ENCODE measurements around the gene HS6ST3.
A peak's percentile ranks its signal among the peaks of the same experiment; 100 is the strongest.

Gene HS6ST3

DNA sequence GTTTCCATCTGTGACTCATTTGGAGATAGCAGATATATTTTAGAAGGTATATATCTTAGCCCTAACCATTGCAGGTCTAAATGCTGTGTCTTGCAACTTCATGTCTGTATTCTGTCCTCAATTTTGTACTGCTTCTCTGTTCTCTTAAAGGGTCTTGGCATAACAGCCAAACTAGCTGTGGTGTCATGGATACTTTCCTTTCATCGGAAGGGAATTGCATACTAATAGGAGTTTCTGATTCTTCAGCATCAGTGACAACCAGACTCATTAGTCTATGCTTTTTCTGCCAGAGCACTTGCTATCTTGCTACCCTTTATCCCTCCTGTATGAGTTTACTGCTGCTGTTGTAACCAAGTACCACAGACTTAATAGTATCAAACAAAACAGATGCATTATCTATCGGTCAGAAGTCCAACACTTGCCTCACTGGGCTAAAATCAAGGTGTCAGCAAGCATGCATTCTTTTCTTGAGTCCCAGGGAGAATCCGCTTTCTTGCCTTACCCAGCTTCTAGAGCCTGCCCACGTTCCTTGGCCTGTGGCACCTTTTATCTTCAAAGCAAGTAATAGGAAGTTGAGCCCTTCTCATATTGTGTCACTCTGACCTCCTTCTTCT, 253.1 kb downstream of the HS6ST3 start:
- no peak for DNase-seq

DNA sequence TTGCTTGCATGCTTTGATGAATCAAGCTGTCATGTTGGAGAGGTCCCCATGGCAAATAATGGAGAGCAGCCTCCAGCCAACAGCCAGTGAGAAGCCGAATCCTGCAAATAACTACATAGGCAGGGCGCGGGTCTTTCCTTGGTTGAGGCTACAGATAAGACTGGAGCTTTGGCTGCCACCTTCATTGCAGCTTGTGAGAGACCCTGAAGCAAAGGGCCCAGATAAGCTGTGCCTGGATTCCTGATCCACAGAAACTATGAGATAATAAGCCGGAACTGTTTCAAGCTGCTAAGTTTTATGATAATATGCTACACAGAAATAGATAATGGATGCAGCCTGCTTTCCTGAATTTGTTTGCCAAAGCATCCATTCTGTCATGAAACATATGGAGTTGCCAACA, 257.0 kb downstream of the HS6ST3 start:
- DNase-seq, result no peak

DNA sequence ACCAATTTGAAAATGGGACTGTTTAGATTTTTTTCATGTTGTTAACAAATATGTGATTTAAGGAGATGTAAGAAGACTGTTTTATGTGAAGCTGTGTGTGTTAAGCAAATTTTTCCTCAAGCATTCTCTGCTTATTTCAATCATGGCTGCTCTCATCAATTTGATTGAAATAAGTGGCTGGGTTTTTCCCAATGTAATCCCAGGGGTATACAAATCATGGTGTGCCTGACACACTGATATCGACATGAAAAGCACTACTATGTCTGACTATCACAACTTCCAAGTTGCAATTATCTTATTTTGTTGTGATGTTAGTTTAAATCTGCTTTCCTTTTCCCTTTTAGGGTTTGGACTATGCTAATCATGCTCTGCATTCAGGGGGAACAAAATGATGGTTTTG, 283.7 kb downstream of the HS6ST3 start:
- no peak for DNase-seq

DNA sequence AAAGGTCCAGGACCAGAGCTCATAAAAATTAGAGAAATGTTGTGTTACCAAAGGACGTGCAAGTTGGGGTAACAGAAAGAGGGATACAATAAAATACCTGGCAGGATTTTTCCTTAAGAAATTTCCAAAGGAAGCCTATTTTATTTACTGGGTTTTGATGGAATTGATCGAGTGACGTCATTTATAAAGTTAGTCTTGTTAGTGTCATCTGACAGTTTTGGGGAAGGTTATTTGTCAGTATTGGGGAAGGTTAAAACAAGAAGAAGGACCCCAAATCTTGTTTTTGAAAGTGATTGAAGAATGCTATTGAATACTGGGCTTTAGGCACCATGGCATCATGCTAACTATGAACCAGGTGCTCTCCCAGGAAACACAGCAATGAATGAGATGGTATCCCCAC, 287.9 kb downstream of the HS6ST3 start:
- no peak for DNase-seq

DNA sequence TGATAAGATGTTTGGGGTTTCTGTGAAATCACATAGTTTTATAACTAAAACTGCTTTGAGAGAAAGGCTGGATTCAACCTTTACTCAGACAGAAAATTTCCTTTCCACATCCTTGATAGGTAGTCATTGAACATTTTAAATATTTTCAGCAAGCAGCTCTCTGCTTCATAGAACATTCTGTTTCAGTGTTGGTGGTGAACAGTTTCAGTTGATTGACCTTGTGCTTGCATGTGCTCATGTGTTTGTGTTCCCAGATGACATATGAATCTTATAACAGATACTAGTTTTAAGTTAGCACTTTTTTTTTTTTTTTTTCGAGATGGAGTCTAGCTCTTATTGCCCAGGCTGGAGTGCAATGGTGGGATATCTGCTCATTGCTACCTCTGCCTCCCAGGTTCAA, 290.1 kb downstream of the HS6ST3 start:
- DNase-seq, result no peak

DNA sequence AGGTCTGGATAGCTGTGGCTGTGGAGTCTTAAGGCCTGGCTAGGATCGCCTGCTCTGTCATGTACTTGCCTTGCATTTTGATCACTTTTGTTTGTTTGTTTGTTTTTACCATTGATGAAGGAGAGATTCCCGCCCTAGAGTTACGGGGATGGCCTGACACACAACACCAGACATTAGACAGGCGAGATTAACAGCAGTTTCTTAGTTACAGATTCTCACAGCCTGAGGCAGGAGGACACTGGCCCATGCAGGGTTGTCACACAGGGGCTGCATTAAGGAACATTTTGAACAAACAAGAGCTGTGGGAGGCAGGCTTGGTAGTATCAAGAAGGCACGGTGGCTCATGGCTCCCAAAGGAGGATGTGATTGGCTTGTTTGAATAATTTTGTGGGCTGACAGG, 291.8 kb downstream of the HS6ST3 start:
- no peak for DNase-seq

DNA sequence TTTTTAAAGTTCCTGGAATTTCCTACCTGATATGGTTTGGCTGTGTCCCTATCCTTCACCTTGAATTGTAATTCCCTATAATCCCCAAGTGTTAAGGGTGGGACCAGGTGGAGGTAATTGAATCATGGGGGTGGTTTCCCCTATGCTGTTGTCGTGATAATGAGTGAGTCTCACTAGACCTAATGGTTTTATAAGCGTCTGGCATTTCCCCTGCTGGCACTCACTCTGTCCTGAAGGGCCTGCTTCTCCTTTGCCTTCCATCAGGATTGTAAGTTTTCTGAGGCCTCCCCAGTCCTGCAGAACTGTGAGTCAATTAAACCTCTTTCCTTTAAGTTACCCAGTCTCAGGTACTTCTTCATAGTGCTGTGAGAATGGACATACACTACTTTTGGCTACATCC, 298.7 kb downstream of the HS6ST3 start:
- DNase-seq, result no peak

DNA sequence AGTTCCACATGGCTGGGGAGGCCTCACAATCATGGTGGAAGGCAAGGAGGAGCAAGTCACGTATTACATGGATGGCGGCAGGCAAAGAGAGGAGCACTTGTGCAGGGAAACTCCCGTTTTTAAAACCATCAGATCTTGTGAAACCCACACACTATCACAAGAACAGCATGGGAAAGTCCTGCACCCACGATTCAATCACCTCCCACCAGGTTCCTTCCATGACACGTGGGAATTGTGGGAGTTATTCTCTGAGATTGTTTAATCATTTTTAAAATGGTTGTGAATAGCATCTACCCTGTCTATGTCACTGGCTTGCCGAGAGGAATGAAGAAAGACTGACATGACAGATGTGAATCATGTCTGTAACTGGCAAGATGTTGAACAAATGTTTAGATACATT, 301.7 kb downstream of the HS6ST3 start:
- no peak for DNase-seq

DNA sequence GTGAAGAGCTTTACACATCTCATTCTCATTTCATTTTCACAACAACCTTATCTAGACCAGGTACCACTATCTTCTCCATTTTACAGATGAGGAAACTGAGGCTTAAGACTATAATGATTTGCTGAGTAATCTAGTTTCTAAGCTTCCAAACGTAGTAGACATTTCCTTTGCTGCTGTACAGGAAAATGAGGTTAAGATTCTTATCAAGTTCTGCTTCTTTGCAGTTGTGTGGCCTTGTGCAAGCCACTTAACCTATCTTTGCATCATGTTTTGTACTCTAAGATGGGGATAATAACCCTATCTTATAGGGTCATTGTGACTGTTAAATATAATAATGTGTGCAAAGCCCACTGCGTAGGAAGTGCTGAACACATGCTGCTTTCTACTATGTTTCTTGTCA, 307.9 kb downstream of the HS6ST3 start:
- DNase-seq, result no peak

DNA sequence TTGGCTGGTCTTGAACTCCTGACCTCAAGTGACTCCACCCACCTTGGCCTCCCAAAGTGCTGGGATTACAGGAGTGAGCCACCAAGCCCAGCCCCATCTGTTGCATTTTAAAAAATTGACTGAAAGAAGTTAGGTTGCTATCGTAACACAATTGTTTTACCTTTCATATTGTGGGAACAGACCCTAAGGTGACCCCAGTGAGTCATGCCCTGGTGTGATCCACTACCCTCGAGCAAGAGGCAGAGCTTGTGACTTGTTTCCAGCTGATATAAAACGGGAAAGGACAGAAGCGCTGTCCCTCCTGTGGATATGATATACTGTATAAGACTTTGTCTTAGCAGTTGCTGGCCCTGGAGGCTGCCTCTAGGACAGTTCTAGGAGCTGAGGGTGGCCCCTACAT, 308.6 kb downstream of the HS6ST3 start:
- no peak for DNase-seq

DNA sequence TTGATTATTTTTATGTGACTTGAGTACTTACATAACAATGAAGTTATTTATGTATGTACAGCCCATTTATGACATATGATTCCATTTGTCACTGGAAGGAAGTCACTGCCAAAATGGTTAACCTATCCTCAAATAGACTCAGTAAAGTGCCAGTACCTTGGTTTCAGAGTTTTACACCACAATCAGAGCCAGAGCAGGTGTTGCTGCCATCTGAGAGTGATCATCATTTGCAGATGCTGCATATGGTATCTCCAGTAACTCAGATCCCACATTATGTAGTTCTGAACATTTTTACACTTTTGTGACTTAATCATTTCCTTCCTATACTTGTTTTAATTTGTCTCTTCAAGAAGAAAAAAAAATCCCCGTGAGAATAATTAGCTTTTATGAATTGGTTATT, 313.3 kb downstream of the HS6ST3 start:
- no peak for DNase-seq

DNA sequence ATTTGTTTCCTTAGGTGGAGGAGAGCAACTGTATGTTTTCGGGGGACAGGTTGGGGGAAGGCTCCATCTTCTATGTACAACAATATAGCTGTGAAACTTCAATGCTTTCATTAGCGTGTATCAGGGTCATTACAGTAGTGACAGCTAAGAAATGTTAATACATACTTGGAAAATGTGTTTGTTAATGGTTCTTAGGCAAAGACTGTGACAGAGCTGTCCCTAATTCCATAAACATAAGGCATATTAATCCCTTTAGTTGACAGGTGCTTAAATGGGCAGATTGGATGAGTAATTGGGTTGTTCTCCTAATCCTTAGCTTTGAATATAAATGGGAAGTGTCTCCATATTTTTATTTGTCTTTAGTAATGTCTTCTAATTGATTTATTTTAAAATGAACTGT, 313.7 kb downstream of the HS6ST3 start:
- no peak for DNase-seq

DNA sequence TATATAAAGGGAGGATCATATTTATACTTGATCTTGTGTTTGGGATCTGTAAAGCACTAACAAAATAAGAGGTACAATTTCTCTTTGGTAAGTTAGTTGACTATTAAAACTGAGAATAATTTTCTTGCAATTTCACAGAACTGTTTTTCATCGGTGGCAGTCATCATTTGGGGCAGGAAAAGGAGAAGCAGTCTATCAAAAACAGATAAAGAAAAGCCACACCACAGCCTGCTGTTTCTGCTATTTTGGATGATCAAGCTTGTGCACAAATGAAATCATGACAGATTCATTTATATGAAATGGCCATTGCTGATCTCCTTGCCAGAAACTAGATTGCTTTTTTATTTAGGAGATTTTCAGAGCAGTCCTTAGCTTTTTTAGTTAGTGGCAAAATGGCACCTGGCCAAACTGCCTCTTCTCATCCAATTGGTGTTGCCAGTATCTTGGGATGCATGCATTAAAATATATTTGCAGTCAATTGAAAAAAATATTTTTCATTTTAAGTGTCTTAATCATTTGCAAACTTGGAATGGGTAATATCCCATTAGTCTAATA, 326.0 kb downstream of the HS6ST3 start:
- DNase-seq, result no peak

DNA sequence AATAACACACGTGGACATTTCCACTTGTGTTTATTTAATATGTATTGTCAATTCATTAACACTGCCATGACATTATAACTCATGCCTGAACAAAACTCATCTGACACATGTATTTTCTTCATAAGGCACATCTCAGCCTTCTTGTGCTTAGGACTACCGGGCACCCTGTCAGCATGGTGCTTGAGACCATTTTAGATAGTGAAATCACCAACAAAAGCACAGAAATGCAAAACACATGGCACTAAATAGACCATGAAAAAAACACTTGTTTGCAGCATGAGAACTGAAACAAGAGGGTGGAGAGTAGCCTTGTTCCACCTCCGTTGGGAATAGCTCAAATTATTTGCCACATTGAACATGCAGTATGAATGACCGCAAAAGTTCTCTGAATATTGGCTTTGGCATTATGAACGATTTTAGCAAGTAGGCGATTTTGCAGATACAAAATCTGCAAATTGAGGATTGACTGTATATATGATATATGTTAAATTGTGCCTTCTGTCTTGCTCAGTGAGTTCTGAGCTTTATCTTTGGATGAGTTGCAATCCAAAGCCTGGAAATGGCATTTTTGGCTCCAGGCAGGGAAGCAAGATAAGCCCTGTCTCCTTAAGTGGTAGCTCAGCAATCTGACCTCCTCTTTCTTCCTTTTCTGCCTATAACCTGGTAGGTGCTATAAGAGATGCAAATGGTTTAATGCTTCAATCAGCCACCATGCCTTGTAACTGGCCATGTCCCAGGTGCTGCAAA, 328.2 kb downstream of the HS6ST3 start:
- DNase-seq, result no peak

DNA sequence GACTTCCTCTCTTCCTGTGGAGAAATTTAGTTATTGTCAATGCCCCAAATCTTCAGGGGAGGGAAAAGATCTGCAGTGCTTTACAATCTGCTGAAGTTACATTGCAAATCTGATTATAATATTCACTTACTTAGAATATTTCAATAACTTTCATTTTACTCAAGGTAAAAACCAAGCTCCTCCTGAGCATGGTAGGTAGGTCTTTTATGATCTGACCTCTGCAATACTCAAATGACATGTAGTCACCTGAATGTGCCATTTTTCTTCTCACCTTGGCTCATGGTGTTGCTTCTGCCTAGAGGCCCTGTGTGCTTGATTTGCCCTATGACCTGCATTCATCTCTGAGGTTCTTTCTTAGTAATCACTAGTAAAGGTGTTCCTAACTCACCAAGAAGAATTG, 331.4 kb downstream of the HS6ST3 start:
- DNase-seq, result no peak

DNA sequence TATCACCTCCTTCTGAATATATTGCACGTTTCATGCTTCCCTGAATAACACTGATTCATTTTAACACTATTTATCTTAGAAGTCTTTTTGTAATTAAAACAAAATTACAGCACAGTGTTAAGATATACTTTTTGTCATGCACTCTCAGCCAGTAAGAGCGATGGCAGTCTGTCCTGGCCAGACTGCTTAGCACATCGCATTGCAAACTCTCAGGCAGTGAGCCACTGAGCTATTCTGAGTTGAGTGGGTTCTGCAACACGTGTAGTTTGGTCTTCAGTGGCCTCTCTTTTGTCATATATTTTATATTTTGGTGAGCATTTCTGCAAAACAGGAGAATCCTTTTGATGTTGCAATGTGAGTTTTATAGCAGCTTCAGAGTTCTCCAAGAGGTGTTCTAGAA, 332.1 kb downstream of the HS6ST3 start:
- DNase-seq, result no peak

DNA sequence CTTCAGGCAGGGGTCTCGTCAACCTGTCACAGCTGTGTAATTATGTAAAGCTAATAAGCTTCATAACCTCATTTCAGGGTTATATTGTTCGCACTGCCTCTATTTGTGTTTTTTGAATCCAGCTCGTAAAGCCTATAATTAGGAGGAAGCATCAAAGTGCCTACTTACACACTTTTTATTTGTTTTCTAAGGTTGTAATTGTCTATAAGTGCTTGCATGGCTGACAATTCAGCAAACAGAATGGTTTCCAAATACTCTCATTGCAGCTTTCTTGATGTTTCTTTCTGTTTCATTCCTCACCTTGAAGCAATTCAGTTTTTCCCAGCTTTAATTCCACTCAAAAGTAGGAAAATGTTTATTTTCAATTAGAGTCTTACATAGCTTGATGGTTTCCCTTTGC, 336.3 kb downstream of the HS6ST3 start:
- peak; percentile 71 for DNase-seq

DNA sequence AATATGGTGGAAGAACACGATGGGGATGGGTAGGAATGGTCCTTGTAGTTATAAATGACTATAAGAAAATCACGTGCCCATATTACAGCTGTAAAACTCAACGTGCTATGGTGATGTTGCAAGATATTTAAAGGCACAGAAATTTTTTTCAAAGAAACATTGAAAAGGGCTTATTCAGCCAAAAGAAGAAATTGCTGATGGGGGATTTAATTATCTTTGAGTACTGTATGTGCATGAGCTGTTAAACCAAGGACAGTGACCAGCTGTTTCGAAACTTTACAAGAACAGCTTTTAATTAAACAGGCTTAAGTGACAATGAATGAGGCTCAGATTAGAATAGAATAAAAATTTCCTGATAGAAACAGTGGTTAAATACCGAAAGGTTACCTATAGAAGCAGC, 339.0 kb downstream of the HS6ST3 start:
- no peak for DNase-seq

DNA sequence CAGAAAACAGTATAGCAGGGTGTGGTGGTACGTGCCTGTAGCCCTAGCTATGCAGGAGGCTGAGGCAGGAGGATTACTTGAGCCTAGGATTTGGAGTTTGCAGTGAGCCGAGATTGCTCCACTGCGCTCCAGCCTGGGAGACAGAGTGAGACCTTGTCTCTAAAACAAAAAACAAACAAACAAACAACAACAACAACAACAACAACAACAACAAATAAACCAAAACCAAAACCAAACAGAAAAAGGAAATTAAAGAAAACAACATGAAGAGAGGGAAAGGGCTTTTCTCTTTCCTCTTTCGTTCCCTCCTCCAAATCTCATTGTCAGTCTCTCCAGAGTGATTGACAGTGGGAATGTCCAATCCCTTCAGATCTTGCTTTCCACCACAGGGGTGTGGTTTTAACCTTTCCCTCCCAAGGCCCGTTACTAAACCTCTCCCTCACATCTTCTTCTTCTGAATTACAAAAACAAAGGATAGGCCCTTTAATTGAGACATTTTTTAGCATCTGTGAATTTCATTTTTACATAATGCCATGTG, 341.2 kb downstream of the HS6ST3 start:
- DNase-seq, result no peak

DNA sequence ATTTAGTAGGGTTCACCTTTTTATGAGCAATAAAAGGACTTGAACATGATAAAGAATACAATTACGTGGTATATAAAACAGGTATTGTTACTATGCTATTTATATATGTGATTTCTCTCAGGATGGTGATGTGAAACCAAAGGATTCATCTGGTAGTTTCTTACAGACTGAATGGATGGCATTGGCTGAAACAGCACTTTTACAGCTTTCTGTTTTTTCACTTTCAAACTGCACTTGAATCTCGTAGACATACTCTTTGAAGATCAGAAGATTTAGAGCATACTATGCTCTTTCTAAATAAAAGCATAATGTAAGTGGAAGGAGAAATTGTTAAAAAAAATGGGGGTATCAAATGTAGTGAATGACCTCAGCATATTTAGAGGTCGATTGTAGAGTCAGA, 354.8 kb downstream of the HS6ST3 start:
- DNase-seq, result no peak

DNA sequence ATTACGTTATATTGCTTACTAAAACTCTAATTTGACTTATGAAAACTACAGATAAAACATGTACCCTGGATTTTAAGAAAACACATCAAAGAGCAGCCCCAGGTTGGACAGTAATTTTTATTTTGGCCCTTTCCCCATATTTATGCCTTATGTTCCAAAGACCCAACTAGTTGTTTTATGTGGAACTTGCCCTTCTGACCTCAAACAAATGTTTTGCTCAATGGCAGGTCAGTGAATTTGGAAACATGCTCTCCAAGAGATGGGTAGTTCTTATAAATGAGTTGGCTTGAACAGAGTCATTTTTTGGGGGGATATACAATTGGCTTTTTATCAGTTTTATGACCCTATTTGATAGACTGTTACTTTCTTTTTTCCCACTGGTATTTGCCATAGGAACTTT, 360.0 kb downstream of the HS6ST3 start:
- DNase-seq, result no peak

DNA sequence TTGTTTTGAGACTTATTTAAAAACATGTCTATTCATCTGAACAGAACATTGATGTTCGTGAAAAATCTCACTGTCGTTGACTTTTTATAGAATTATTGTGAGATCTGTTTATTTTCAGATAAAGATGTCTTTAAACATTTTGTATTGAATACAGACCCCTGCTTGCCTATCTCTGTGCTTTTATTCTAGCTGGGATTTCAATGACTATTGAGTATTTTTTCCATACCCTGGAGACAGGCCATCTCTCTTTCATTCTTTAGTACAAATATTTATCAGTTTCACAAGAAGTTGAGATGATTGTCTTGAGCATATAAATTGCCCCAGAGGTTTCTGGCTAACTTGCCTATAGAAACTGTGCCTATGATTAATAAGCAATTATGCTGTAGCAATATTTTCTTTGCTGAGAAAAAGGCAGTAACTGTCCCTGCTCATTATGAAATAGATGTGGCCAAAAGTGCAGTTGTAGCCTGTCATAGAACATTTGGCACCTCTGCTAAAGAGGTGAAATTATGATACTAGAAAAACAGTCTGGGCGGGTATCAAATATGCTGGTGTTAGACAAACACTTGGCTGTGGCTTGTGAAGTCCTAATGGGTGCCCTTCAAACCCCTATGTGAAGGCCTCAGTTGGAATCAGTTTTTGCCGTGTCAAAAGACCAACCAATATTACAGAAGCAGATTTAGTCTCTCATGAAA, 360.6 kb downstream of the HS6ST3 start:
- no peak for DNase-seq

DNA sequence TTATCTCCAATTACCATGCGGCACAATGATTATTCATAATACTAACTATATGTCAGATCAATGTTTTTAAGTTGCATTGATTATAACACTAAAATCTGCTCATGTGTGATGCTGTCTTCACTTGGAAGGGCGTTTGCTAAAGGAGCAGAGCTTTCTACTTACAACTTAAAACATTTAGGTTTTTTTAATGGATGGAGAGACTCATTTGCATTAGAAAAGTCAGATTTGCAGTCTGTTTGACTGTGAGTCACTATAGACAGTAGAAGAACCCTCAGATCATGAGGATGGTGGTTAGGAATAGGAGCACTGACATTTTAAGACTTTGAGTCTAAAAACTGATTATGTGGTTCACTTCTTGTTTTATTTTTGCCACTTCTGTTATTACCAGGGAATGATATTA, 364.6 kb downstream of the HS6ST3 start:
- no peak for DNase-seq

DNA sequence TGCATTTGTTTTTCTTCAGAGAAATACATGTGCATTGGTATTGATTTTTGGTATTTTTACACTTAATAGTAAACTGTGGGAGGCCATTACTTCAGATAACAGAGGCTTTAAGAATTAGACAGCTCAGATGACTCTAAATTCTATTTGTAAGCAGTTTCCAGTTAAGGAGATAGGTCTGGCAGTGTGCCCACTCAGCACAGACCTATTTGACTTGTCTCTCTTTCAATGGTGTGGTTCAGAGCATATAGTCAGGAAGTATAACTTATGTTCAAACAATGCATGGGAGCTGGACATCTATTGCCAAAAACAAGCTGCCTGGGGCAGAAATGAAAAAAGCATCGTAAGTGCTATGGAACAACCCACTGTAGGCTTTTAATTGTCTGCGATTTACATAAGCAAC, 370.7 kb downstream of the HS6ST3 start:
- no peak for DNase-seq
